Measurements from ENCODE around the gene PIGN. TPM values are rescaled to one million over a fixed set of nuclear protein-coding genes. Genes with fewer than 3 reads are reported as not detected.

Gene PIGN
- total RNA-seq, 1 experiment from 2014 or later, result 30.9 TPM

DNA sequence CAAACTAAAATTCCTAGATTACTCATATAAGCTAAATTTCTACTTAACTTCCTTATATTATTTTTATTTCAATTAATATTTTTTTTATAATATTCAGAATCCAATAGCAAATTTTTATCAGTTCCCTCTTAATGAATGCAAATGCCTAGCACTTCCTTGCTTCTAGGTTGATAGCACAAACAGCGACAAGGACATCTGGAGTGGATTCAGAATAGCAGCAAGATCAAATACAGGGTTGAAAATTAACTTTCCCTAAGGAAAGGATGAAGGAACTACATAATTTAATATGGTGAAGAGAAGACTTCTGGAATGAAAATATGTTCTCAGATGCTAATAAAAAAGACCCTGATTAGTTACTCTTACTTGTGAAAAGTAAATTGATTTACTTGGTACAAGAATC, 64.5 kb downstream of the PIGN start:
- H3K79me2 ChIP-seq (ENCODE audit: insufficient read depth, low read length), result no peaks in the 10 kb centered on the region
- H3K56ac ChIP-seq (ENCODE audit: insufficient read length, low read depth, low read length), result no peak overlapping the region
- no peak overlapping the region for H2BK120ac ChIP-seq (ENCODE audit: low read depth, low read length, poor library complexity, severe bottlenecking)
- H3K4me1 ChIP-seq (ENCODE audit: insufficient read depth, low read length), result no peaks in the 10 kb centered on the region
- H2BK20ac ChIP-seq (ENCODE audit: low read depth, low read length, poor library complexity, severe bottlenecking), result no peak overlapping the region
- no peak overlapping the region for H2BK15ac ChIP-seq (ENCODE audit: low read depth, low read length)
- H2BK5ac ChIP-seq (ENCODE audit: insufficient read length, low read length), result no peak overlapping the region
- no peak overlapping the region for H3T11ph ChIP-seq (ENCODE audit: low read length)
- no peak overlapping the region for H3K18ac ChIP-seq (ENCODE audit: insufficient read length, low read depth, low read length)
- Mint-ChIP-seq H3K27ac (no peak overlapping the region), H3K36me3 (ENCODE audit: insufficient read depth in 1 of 3, low read depth in 3 of 3) (no peaks in the 10 kb centered on the region; a peak in 2 of 7 replicates), H3K27me3 (ENCODE audit: low read depth) (no peaks in the 10 kb centered on the region), H3K9me3 (peaks cover 0 to 2% of the 10 kb centered on the region in 2 experiments; a peak in 2 of 5 replicates), H3K4me1 (no peaks in the 10 kb centered on the region), H3K4me3 (no peak overlapping the region)
- H2AFZ ChIP-seq (ENCODE audit: low read length), result no peak overlapping the region
- H3K4me2 ChIP-seq (ENCODE audit: insufficient read depth, insufficient read length, low read length), result no peak overlapping the region
- no peak overlapping the region for H3K4ac ChIP-seq (ENCODE audit: low read depth, low read length)
- no peak overlapping the region for H4K91ac ChIP-seq (ENCODE audit: insufficient read length, low read depth, low read length)
- no peak overlapping the region for H4K5ac ChIP-seq (ENCODE audit: insufficient read length, low read depth, low read length)
- no peak for DNase-seq
- no peak overlapping the region for H2BK12ac ChIP-seq (ENCODE audit: insufficient read length, low read depth, low read length)
- H3K9me3 ChIP-seq (ENCODE audit: control insufficient read depth, low read depth, low read length), result no peaks in the 10 kb centered on the region
- no peaks in the 10 kb centered on the region for H4K20me1 ChIP-seq (ENCODE audit: control insufficient read depth, insufficient read depth, insufficient read length)
- H3K79me1 ChIP-seq (ENCODE audit: insufficient read depth, low read depth, low read length, poor library complexity, severe bottlenecking), result no peaks in the 10 kb centered on the region
- no peak overlapping the region for H3K23ac ChIP-seq (ENCODE audit: insufficient read length, low read depth, low read length)
- TF ChIP-seq, protein P1, sequence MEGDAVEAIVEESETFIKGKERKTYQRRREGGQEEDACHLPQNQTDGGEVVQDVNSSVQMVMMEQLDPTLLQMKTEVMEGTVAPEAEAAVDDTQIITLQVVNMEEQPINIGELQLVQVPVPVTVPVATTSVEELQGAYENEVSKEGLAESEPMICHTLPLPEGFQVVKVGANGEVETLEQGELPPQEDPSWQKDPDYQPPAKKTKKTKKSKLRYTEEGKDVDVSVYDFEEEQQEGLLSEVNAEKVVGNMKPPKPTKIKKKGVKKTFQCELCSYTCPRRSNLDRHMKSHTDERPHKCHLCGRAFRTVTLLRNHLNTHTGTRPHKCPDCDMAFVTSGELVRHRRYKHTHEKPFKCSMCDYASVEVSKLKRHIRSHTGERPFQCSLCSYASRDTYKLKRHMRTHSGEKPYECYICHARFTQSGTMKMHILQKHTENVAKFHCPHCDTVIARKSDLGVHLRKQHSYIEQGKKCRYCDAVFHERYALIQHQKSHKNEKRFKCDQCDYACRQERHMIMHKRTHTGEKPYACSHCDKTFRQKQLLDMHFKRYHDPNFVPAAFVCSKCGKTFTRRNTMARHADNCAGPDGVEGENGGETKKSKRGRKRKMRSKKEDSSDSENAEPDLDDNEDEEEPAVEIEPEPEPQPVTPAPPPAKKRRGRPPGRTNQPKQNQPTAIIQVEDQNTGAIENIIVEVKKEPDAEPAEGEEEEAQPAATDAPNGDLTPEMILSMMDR (conservative IDR thresholded peaks at IDR 0.05), result no peak
- no peak overlapping the region for H3K14ac ChIP-seq (ENCODE audit: insufficient read depth, low read length)
- H3K23me2 ChIP-seq (ENCODE audit: insufficient read length, low read depth, low read length, poor library complexity, severe bottlenecking), result no peaks in the 10 kb centered on the region
- no CpG with 5 or more reads among the region's 1 CpG for WGBS (ENCODE audit: extremely low coverage, insufficient read length, low lambda C conversion rate)
- no peak overlapping the region for H3K9ac ChIP-seq (ENCODE audit: extremely low read depth, insufficient read length, low read length)
- H3K27me3 ChIP-seq (ENCODE audit: insufficient read depth, low read length), result no peaks in the 10 kb centered on the region
- H2AK5ac ChIP-seq (ENCODE audit: insufficient read length, low read length), result no peak overlapping the region
- H4K8ac ChIP-seq (replicated peaks; ENCODE audit: insufficient read length, low read depth, low read length), result no peak overlapping the region
- no peak overlapping the region for H3K27ac ChIP-seq (ENCODE audit: insufficient read length, low read depth, low read length)

Data from H9 (cell line).